Femur (tissue), 1 donor: ENCODE results near the gene ANTXR1.
A peak's percentile ranks its signal among the peaks of the same experiment; 100 is the strongest.

Source experiments
- DNase-seq: peaks from one replicate; pipeline ENCODE4 v3.0.0-alpha.2; 2017

Gene ANTXR1

GRCh38 chr2:69186614-69187013 is 173.6 kb downstream of the ANTXR1 start:
- DNase-seq = no peak

DNA sequence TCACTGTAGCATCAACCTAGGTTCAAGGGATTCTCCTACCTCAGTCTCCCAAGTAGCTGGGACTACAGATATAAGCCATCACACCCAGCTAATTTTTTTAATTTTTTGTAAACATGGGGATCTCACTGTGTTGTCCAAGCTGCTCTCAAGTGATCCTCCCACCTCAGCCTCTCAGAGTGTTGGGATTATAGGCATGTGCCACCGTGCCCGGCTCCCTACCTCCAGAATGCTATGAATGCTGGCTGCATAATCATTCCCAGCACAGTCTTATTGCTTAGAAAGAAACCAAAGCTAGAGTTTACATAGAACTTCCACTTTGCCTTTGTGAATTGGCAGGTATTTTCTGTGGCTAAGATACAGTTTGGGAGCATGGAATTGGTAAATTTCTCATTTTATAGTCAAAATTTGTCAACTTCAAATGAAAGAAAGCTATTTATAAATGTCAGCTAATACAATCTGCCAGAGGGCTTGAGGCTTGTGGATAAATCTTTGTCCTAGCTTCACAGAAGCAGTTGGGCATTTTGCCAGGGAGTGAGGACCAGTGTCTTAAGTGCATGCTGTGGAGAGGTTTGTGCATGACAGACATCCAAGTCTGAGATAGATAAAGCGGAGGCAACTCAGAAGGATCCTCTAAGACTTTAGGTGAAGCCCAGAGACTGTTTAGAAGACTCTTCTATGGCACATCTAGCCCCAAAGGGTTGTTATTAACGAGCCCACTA is 175.4 kb downstream of the ANTXR1 start:
- DNase-seq = no peak

- no peak for DNase-seq
Observed at GRCh38 chr2:69190743-69191404, 177.9 kb downstream of the ANTXR1 start.

DNA sequence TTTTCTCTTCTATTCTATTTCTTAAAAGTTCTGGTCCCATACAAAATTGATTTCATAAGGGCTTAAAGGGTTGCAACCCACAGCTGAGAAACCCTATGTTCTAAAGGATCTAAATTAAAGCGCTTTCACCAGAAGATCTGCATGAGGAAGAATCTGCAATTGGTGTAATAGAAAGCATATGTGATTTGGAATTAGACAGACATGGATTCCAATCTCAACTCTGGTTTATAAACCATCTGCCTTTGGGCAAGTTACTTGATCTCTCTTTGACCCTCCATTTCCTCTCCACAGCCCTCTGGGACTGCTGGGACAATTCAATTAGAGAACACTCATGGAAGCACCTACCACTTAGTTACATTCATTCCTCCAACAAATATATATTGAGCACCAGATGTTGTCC is 178.7 kb downstream of the ANTXR1 start:
- no peak for DNase-seq

DNA sequence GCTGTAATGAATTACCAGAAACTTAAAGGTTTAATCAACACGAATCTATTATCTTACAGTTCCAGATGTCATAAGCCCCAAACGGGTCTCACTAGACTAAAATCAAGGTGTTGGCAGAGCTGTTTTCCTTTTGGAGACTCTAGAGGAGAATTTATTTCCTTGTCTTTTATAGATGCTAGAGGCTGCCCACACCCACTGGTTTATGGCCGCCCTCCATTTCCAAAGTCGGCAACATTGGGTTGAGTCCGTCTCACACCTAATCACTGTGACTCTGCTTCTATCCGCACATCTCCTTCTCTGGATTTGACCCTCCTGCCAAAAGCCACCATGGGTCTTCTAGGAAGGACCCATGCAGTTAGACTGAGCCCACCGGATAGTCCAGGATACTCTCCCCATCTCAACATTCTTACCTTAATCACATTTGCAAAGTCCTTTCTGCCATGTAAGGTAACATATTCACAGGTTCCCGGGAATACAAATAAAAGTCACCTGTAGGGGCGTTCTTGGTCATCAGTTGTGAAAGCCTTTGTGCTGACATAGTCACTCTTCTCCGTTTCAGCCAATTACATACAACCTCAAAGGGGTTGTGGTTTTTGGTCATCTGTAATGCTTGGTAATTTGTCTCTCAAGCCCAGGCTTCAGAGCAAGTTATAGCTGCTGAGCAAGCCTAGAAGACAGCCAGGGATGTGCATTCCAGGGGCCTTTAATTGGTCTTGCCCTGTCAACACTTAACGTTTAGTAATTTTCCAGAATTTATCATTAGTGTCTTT is 179.4 kb downstream of the ANTXR1 start:
- no peak for DNase-seq

DNA sequence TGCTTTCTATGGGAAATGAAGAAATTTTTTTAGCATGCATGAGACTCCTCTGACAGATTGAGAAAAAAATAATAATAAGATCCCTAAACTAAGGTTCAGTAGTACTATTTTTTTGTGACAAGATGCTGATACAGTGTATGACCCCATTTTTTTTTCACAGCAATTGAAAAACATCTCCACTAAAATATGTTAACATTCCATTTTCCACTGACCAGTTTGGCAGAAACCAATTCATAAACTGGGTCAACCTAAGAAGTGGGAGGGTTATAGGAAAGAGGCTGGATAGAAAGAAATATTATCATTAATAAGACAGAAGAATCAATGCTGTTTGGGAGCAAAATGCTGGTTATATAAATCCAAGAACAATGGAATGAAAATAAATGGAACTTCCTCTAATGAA is 182.7 kb downstream of the ANTXR1 start:
- no peak for DNase-seq

- DNase-seq = no peak
Observed at GRCh38 chr2:69196327-69197117, 183.5 kb downstream of the ANTXR1 start.

GRCh38 chr2:69200107-69200520 is 187.1 kb downstream of the ANTXR1 start:
- DNase-seq = no peak

GRCh38 chr2:69201259-69201658 is 188.3 kb downstream of the ANTXR1 start:
- DNase-seq = no peak

DNA sequence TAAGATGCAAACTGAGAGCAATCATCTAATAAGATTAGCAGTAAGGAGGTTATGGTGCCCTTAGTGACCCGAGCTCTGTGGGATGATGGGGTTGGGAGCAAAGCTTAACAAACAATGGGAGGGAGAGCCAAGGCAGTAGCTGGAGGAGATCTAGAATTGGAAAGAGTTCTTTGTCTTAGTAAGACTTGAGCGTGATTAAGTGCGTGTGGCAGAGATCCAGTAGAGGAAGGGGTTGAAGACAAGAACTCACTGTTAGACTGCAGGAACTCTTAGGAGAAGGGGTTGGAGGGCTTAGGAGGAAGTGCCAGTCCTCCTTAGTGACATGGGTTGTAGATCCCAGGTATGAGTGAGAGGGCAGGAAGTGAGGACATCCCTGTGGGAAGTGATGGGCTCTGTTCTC is 189.3 kb downstream of the ANTXR1 start:
- no peak for DNase-seq

- peak; percentile 51 for DNase-seq
Observed at GRCh38 chr2:69203166-69203985, 190.4 kb downstream of the ANTXR1 start.

GRCh38 chr2:69204654-69205053 is 191.7 kb downstream of the ANTXR1 start:
- DNase-seq = no peak

- no peak for DNase-seq
Observed at GRCh38 chr2:69205076-69205475, 192.1 kb downstream of the ANTXR1 start.

DNA sequence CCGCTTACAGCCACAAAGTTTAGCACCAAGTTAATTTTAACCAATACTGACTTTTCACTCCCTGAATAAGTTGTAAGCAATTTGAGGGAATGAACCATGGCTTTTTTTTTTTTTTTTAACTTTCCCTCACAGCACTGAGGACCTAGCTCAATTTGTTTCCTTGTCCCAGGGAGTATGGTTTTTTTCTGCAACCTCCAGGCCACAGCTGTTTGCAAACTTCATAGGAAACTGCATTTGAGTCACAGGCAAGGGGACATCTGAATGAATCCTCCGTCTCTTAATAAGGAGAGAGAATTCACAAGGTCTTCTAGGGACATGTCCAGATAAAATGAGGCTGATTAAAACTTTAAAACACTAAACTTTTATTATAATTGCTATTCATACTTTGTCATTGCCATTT is 192.5 kb downstream of the ANTXR1 start:
- no peak for DNase-seq

DNA sequence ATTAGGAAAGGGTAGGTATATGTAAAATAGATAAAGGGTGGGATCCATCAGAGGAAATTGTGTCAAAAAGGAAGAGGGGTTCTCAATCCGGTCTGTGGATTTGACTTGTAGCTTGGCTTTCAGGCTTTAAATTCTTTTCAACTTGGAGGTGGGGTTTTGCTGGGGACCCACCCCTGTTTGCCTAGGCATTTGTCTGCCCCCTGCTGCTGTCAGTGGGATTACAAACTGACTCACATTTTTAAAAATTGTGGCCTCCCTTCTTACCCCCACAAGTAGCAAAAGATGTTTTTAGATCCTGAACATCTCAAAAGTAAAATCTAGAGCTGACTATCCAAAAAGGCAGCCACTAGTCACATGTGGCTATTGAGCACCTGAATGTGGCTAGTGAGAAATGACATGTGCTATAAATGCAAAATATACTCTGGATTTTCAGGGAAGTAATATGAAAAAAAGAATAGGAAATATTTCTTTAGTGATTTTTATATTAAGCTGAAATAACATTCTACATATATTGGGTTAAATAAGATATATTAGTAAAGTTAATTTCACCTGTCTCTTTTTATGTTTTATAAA is 195.1 kb downstream of the ANTXR1 start:
- no peak for DNase-seq

DNA sequence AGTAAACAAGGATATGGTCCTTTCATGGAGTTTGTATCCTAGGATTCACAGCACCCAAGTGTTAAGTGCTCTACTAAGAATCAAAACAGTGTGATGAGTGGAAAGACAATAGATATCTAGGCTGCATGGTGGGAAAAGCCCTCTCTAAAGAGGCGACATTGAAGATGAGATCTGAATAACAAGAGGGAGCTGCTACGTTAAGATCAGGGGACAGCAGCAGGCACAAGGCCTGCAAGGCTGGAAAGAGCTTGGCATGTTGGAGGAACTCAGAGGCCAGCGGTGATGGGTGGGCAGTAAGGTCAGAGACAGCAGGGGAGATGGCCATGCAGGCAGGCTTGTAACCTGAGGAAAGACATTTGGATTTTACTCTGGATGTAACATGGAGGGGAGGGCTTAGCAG is 196.5 kb downstream of the ANTXR1 start:
- DNase-seq = peak; percentile 4

- DNase-seq = peak; percentile 20
Observed at GRCh38 chr2:69210385-69210784, 197.4 kb downstream of the ANTXR1 start.

GRCh38 chr2:69211048-69211447 is 198.1 kb downstream of the ANTXR1 start:
- DNase-seq = peak; percentile 21

GRCh38 chr2:69211686-69212085 is 198.7 kb downstream of the ANTXR1 start:
- peak; percentile 8 for DNase-seq

DNA sequence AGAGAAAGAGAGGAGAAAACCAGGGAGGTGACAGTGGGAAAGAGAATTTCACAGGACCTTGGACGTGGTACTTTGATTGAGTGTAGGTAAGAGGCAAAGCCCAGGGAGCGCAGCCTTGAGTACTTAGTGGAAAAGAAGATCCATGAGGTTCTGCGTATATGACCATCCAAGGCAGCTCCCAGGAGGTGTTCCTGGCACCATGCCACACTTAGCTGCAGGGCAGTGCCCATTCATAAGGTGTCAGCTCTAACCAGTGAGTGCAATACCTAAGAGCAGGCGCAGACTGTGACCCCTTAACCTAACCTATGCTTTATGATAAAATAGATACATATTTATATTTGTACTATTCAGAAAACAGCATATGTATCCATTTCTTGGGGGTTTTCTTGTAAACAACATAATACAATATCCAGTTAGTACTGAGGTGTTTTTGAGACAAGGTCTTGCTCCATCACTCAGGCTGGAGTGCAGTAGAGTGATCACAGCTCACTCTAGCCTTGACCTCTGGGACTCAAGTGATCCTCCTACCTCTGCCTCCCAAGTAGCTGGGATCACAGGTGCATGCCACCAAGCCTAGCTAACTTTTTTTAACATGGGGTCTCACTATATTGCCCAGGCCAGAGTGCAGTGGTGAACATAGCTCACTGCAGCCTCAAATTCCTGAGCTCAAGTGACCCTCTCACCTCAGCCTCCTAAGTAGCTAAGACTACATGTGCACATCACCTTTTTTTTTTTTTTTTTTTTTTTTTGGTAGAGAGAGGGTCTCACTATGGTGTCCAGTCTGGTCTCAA is 199.5 kb downstream of the ANTXR1 start:
- DNase-seq = peak; percentile 17

DNA sequence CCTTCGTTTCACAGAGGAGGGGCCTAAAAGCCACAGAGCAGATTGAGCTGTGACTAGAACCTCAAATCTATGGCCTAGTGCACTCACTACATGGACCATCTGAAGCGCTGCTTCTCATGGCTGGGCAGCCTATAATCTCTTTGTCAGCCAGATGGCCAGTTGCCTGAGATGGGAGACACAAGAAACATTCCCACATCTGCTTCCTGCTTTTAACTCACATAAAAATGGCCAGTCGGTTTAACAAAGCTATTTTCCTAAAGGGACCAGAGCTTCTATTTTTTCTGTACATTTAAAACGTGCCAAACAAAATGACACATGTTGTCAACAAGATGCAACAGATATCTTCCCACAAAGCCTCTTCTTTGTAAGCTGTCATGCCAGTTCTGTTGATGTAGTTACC is 200.2 kb downstream of the ANTXR1 start:
- DNase-seq = peak; percentile 81
